Muscle layer of colon (tissue), 2 donors: ENCODE data around the gene E2F1.

Source experiments
- H3K27ac ChIP-seq: one replicate; pipeline ENCODE4 v1.7.0; 2013; ENCODE audit warnings: low read depth, mild to moderate bottlenecking, low read length, moderate library complexity
- H3K27me3 ChIP-seq, 2 donors: one replicate each; pipeline ENCODE4 v1.7.0; 2013; ENCODE audit warnings: low read length in 2 of 2, mild to moderate bottlenecking in 2 of 2; ENCODE audit not compliant: insufficient read depth in 2 of 2, control insufficient read depth in 1 of 2
- H3K36me3 ChIP-seq: one replicate; pipeline ENCODE4 v1.7.0; 2013; ENCODE audit warnings: mild to moderate bottlenecking, low read length; ENCODE audit not compliant: insufficient read depth
- H3K4me1 ChIP-seq: one replicate; pipeline ENCODE4 v1.7.0; 2013; ENCODE audit warnings: mild to moderate bottlenecking, low read length; ENCODE audit not compliant: insufficient read depth
- H3K4me3 ChIP-seq, 2 donors: one replicate each; pipeline ENCODE4 v1.7.0; 2013; ENCODE audit warnings: low read length in 2 of 2, low read depth in 1 of 2, mild to moderate bottlenecking in 1 of 2, moderate library complexity in 1 of 2
- H3K9ac ChIP-seq: one replicate; pipeline ENCODE4 v1.7.0; 2013; ENCODE audit warnings: low read length
- H3K9me3 ChIP-seq: one replicate; pipeline ENCODE4 v1.7.0; 2013; ENCODE audit warnings: mild to moderate bottlenecking, low read length
- donor health status: abdominal sarcoma.
- donor health status: Adenocarcinoma of cecum.

E2F1 gene

GRCh38 chr20:33667245-33667675 is 18.9 kb downstream of the E2F1 start:
- peaks cover 32% of the 10 kb centered on the region for H3K4me1 ChIP-seq
- no peak overlapping the region for H3K9ac ChIP-seq
- H3K27me3 ChIP-seq: no peaks in the 10 kb centered on the region
- peak overlapping the region; percentile 62 to 71 for H3K4me3 ChIP-seq
- peaks cover 22% of the 10 kb centered on the region for H3K36me3 ChIP-seq
- H3K9me3 ChIP-seq: no peaks in the 10 kb centered on the region
- peak overlapping the region; percentile 92 for H3K27ac ChIP-seq

DNA sequence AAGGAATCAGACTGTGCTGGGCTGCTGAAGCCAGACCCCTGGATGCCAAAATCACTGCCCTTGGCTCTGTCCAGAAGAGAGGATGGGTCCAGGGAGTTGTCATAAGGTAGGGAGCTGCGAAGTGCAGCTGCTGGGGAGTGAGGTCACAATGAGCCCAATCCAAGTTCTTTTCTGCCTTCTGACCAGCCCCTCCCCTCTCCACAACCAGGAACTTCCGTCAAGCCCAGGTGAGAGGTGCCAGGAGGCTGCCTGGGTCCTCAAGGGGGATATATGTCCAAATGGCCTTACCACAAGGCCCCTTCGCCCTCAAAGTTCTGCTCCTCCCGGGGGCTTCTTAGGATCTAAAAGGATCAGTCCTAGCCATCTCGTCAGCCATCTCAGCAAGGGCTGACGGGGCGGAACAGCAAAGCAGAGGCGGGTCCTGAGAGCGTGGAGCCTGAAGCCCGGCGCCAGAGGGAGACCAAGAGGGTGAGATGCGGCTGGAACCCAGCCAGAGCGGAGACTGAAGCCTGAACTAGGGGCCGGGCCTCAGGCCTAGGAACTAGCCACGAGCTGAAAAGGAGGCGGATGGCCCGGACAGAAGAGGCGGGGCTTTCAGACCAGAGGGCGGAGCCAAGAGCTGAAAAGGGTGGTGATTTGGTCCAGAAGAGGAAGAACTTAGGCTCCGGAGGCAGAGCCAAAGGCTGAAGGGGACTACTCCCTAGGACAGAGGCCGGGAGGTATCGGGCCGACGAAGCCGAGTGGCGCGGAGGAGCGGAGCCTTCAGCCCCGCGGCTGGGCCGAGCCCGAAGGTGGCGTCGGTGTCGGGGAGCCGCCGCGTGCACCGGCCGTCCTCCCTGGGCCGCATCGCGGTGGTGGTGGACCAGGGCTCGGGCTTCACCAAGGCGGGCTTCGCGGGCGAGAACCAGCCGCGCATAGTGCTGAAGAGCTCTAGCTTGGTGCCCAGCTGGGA is 19.6 kb downstream of the E2F1 start, which contains the start of gene ACTL10:
Gene ACTL10, plus strand, starts transcription at position 651 of the 952 bp plus-strand sequence. CDS start 555 bp downstream, outside the sequence.
- peak within 1 kb of the TSS; percentile 92 for H3K27ac ChIP-seq
- H3K4me1 ChIP-seq: peaks cover 35% of the 10 kb centered on the region
- no peak within 1 kb of the TSS for H3K9ac ChIP-seq
- peaks cover 20% of the 10 kb centered on the region for H3K36me3 ChIP-seq
- H3K9me3 ChIP-seq: no peaks in the 10 kb centered on the region
- peak within 1 kb of the TSS; percentile 62 to 71 for H3K4me3 ChIP-seq
- no peaks in the 10 kb centered on the region for H3K27me3 ChIP-seq

GRCh38 chr20:33664762-33665144 is 21.4 kb downstream of the E2F1 start:
- no peak overlapping the region for H3K27ac ChIP-seq
- peaks cover 35% of the 10 kb centered on the region for H3K4me1 ChIP-seq
- no peak overlapping the region for H3K4me3 ChIP-seq
- H3K27me3 ChIP-seq: no peaks in the 10 kb centered on the region
- no peaks in the 10 kb centered on the region for H3K9me3 ChIP-seq
- peaks cover 11% of the 10 kb centered on the region for H3K36me3 ChIP-seq
- H3K9ac ChIP-seq: no peak overlapping the region

DNA sequence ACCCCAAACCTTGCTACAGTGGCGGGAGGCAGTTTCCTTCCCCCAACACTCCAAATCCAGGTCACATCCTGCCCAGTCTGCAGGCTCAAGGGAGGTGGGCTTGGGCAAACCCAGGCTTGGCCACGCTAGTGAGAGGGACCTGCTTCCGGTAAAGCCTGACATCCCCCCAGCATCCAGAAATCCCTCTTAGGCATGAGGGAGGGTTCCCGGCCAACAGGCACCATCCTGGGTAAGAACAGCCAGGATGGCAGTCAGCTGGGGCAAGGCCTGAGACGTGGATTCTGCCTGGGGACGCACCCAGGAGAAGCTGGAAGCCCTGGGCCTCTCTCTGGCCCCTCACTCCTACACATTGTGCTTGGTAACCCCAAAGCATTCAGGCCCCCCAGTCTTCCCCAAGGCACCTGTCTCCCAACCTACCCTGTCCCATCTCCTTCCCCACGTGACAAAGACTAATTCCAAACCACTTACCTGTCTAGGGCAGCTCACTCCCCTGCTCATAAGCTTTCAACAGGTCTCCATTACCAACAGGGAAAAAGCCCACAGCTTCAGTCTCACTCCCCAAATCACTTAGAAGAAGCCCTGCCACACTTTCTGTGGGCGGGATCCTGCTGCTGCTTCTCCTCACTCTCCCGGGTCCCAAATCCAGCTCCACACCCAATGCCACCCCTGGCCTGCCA is 22.0 kb downstream of the E2F1 start:
- H3K36me3 ChIP-seq: peaks cover 16% of the 10 kb centered on the region
- H3K4me3 ChIP-seq: peak overlapping the region; percentile 78 to 81
- H3K27ac ChIP-seq: peak overlapping the region; percentile 98
- H3K9me3 ChIP-seq: no peaks in the 10 kb centered on the region
- H3K27me3 ChIP-seq: no peaks in the 10 kb centered on the region
- peak overlapping the region; percentile 77 for H3K9ac ChIP-seq
- H3K4me1 ChIP-seq: peaks cover 35% of the 10 kb centered on the region

- H3K4me1 ChIP-seq: peaks cover 34% of the 10 kb centered on the region
- peak overlapping the region; percentile 98 for H3K27ac ChIP-seq
- peak overlapping the region; percentile 78 to 81 for H3K4me3 ChIP-seq
- H3K9me3 ChIP-seq: no peaks in the 10 kb centered on the region
- no peaks in the 10 kb centered on the region for H3K27me3 ChIP-seq
- peak overlapping the region; percentile 77 for H3K9ac ChIP-seq
- H3K36me3 ChIP-seq: peaks cover 19% of the 10 kb centered on the region
Measured at GRCh38 chr20:33663161-33664084, 22.8 kb downstream of the E2F1 start.

DNA sequence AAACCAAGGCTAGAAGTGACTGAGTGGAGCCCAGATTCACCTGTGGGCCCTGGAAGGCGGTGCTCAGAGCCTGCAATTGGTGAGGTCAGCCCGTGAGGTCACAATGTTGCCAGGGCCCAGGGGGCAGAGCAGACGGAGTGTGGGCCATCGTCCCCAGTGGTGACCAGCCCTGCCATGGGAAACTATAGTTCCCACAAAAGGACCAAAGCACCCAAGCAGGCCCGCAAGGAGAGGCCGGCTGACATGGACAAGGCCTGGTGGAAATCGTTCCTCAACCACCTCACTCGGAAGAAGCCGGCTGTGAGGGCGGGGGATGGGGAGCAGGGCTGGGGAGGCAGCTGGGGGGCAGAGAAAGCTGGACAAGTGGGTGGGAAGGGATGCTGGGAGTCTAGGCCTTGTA is 24.0 kb downstream of the E2F1 start, which contains the start of gene C20orf144:
Gene C20orf144, plus strand, starts transcription at position 156 of the 400 bp plus-strand sequence. Its CDS starts 19 bp downstream, at position 175.
- Histone ChIP-seq H3K4me3 (peak within 1 kb of the TSS; percentile 78 to 81), H3K9me3 (no peaks in the 10 kb centered on the region), H3K4me1 (peaks cover 29% of the 10 kb centered on the region), H3K36me3 (peaks cover 29% of the 10 kb centered on the region), H3K9ac (peak within 1 kb of the TSS; percentile 47), H3K27me3 (no peaks in the 10 kb centered on the region), H3K27ac (peak within 1 kb of the TSS; percentile 98)

DNA sequence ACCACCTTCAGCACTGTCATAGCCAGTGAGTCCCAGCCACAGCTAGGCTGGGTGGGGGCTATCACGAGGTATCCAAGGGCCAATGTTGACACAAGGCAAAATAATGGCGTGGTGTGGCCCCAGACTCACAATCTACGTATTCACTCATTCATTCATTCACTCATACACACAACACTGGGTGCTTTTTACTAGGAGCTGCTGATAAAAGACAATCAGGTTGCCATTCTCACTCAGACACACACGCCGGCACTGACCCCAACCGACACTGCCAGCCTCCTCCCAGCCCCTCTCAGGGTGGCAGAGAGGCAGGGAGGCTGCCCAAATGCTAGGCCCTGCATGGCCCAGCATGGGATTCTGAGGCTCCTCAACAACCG is 25.5 kb downstream of the E2F1 start:
- no peaks in the 10 kb centered on the region for H3K27me3 ChIP-seq
- no peaks in the 10 kb centered on the region for H3K9me3 ChIP-seq
- no peak overlapping the region for H3K9ac ChIP-seq
- no peak overlapping the region for H3K27ac ChIP-seq
- H3K36me3 ChIP-seq: peaks cover 34% of the 10 kb centered on the region
- H3K4me1 ChIP-seq: peaks cover 23% of the 10 kb centered on the region
- H3K4me3 ChIP-seq: no peak overlapping the region

DNA sequence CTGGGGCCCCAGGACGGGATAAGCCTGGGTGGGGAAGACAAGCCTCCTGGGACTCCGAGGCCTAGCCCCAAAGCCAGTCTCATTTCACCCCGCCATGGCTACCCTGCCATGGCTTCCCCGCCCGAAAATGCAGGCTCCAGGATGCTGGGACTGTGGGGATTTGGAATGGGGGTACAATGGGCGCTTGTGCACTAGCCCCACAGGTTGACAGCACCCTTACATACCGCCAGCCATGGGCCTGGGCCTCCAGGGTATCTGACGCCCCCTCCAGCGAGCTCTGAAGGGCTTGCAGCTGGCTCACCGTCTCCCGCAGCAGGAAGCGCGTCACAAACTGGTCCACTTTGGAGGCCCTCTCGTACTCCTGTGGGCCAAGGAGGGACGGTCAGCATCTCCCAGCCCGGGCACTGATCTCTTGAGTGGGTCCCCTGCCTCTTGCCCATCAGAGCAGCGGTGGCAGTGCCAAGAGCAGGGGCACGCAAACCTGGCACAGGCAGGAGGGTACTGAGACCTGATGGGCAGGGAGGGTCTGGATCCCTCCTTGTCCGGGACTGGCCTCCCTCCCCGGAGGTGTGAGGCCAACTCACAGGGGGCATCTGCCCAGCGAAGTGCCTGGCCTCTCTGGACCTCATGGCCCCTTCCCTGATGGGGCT is 26.0 kb downstream of the E2F1 start:
- peaks cover 23% of the 10 kb centered on the region for H3K4me1 ChIP-seq

DNA sequence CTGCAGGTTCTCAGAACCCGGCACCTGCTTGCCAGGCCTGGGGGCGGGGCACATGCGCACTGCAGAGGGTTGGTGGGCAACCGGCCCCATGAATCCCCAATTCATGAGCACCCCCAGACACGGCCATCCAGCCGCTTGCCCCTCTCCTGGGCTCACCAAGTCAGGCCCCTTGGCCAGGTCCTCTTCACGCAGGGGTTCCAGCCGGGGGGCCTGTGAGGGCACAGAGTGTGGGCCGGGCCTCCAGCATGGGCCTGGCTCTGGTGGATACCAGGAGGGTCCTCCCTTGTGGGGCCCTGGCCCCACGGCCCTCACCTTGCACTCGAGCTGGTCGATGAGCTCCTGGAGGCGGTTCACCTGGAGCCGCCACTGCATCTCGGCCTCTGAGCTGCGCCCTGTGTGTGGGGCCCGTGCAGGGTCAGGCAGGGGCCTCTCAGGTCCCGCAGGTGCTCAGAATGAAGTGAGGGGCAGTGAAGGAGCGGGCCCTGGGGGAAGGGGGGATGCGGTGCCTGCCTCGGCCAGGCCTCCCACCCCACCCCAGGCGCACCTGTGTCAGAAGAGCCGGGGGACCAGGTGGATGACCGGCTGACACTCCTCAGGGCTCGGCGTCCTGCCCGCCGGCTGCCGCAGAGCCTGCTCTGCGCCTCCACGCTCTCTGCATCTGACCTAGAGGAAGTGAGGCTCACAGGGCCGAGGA is 26.7 kb downstream of the E2F1 start:
- H3K9ac ChIP-seq: no peak overlapping the region
- H3K27me3 ChIP-seq: no peaks in the 10 kb centered on the region
- peaks cover 18% of the 10 kb centered on the region for H3K4me1 ChIP-seq
- H3K4me3 ChIP-seq: no peak overlapping the region
- no peak overlapping the region for H3K27ac ChIP-seq
- H3K9me3 ChIP-seq: no peaks in the 10 kb centered on the region
- peaks cover 34% of the 10 kb centered on the region for H3K36me3 ChIP-seq

More for the DNA sequence above, 26.0 kb downstream of the E2F1 start:
- Histone ChIP-seq H3K9ac (no peak overlapping the region), H3K36me3 (peaks cover 34% of the 10 kb centered on the region), H3K4me3 (no peak overlapping the region), H3K9me3 (no peaks in the 10 kb centered on the region), H3K27ac (no peak overlapping the region), H3K27me3 (no peaks in the 10 kb centered on the region)

DNA sequence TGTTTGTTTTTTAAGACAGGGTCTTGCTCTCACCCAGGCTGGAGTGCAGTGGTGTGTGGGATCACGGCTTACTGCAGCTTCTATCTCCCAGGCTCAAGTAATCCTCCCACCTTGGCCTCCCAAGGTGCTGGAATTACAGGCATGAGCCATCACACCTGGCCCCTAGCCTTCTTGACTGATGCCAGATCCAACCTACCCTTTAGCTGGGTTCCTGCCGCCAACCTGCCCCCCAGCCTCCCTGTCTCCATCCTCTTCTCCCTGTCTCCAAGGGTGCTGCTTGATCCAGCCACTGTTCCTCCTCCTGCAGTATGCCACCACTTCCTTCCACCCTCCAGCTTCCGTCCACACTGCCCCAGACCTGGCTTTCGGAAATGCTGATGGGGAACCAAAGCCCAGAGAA is 27.3 kb downstream of the E2F1 start:
- H3K27ac ChIP-seq: no peak overlapping the region
- no peaks in the 10 kb centered on the region for H3K9me3 ChIP-seq
- peaks cover 15% of the 10 kb centered on the region for H3K4me1 ChIP-seq
- H3K27me3 ChIP-seq: no peaks in the 10 kb centered on the region
- H3K36me3 ChIP-seq: peaks cover 34% of the 10 kb centered on the region
- H3K4me3 ChIP-seq: no peak overlapping the region
- no peak overlapping the region for H3K9ac ChIP-seq
